NCI-H226 (cell line): Measurements from ENCODE around the gene ZNF516.
A peak's percentile ranks its signal among the peaks of the same experiment; 100 is the strongest.
"Not testable (repeated sequence)": the region's sequence is repeated elsewhere in the genome, so short reads cannot be mapped to it uniquely, and the experiment has no call there.

Source experiments
- DNase-seq: peaks from one replicate; pipeline ENCODE4 v3.0.0-alpha.2; 2015

The ZNF516 gene

GRCh38 chr18:76488190-76488589, 6.9 kb downstream of the ZNF516 start:
- DNase-seq: no peak

GRCh38 chr18:76487782-76488181, 7.3 kb downstream of the ZNF516 start:
- DNase-seq: no peak

- no peak for DNase-seq
These were observed 8.0 kb downstream of the ZNF516 start for GRCh38 chr18:76487070-76487469.

- DNase-seq: no peak
These were observed 8.5 kb downstream of the ZNF516 start for GRCh38 chr18:76486574-76486973.

GRCh38 chr18:76486038-76486437, 9.0 kb downstream of the ZNF516 start:
- DNase-seq: no peak

GRCh38 chr18:76484749-76485387, 10.2 kb downstream of the ZNF516 start:
- no peak for DNase-seq

- DNase-seq: no peak
These were observed 11.3 kb downstream of the ZNF516 start for GRCh38 chr18:76483780-76484179.

GRCh38 chr18:76482971-76483691, 11.9 kb downstream of the ZNF516 start:
- no peak for DNase-seq

GRCh38 chr18:76482267-76482666, 12.8 kb downstream of the ZNF516 start:
- DNase-seq: no peak

- DNase-seq: no peak
These were observed 14.1 kb downstream of the ZNF516 start for GRCh38 chr18:76480913-76481312.

- no peak for DNase-seq
These were observed 15.4 kb downstream of the ZNF516 start for GRCh38 chr18:76479351-76480238.

GRCh38 chr18:76476665-76477561, 18.1 kb downstream of the ZNF516 start:
- DNase-seq: peak; percentile 73

- no peak for DNase-seq
These were observed 19.4 kb downstream of the ZNF516 start for GRCh38 chr18:76475450-76476194.

GRCh38 chr18:76474824-76475223, 20.2 kb downstream of the ZNF516 start:
- no peak for DNase-seq

- DNase-seq: not testable (repeated sequence)
These were observed 21.5 kb downstream of the ZNF516 start for GRCh38 chr18:76473521-76473920.

GRCh38 chr18:76472829-76473228, 22.2 kb downstream of the ZNF516 start:
- no peak for DNase-seq

GRCh38 chr18:76471593-76471992, 23.4 kb downstream of the ZNF516 start:
- DNase-seq: no peak

- DNase-seq: no peak
These were observed 26.4 kb downstream of the ZNF516 start for GRCh38 chr18:76468345-76469304.

GRCh38 chr18:76467371-76468190, 27.5 kb downstream of the ZNF516 start:
- no peak for DNase-seq
